ENCODE data around the gene MEI4. TPM values are rescaled to one million over a fixed set of nuclear protein-coding genes. Genes with fewer than 3 reads are reported as not detected.

The MEI4 gene
- total RNA-seq, 1 experiment from 2014 or later = not detected

DNA sequence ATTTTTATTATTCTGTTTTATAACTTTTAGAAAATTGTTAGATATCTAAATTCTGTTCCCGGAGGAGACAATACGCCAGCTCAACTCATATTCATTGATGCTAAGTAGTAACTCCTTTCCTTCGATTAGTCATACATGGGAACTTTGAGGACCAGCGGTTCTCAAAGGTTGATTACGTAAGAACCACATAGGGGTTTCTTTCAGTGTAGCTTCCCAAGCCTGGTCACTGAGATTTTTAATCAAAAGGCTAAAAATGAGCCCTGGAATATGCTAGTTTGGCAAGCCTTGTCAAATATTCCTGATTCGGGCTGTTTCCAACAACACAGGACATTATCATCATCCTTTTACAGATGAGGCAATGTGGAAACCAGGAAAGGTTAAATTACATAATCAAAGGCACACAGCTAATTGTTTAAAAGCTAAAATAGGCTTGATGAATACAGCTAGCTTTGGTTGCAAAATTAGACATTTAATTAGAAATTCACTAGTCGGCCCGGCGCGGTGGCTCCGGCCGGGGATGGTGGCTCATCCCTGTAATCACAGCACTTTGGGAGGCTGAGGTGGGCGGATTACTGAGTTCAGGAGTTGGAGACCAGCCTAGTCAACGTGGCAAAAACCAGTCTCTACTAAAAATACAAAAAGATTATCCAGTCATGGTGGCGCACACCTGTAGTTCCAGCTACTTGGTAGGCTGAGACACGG lies 14.6 kb upstream of the MEI4 start:
- no peaks in the 10 kb centered on the region for H3K9me2 ChIP-seq (ENCODE audit: insufficient read depth)
- no peak overlapping the region for H3K4me3 ChIP-seq (replicated peaks in 1 of 2; ENCODE audit: low read depth in 1 of 2, low read length in 2 of 2)
- ChIA-PET RAD21 (ENCODE audit: low non-redundant PET in 1 of 2, low total read pairs in 2 of 2, uncharacterized antibody in 2 of 2, unreplicated experiment in 2 of 2) (no interaction called here), POLR2A (no interaction called here), CTCF (no interaction called here)
- H4K20me1 ChIP-seq (ENCODE audit: insufficient read depth) = no peaks in the 10 kb centered on the region
- no peaks in the 10 kb centered on the region for H3K4me1 ChIP-seq (ENCODE audit: control insufficient read depth in 1 of 2, insufficient read depth in 2 of 2, low read length in 2 of 2)
- H3K9ac ChIP-seq (ENCODE audit: low read length) = no peak overlapping the region
- H3K27ac ChIP-seq (ENCODE audit: low read depth, low read length) = no peak overlapping the region
- H3K9me3 ChIP-seq (ENCODE audit: control insufficient read depth in 1 of 2, insufficient read depth in 1 of 2, low read depth in 1 of 2, low read length in 2 of 2) = no peaks in the 10 kb centered on the region
- no peaks in the 10 kb centered on the region for H3K79me2 ChIP-seq (ENCODE audit: insufficient read depth, low read length)
- intact Hi-C loops (cut with micrococcal nuclease) = no loop called here
- no peak overlapping the region for H3K4me2 ChIP-seq (ENCODE audit: low read length)
- no TSS peak for BruUV-seq (replicated peaks)
- no peak overlapping the region for H2AFZ ChIP-seq (ENCODE audit: low read depth, low read length, poor library complexity, severe bottlenecking)
- H3K36me3 ChIP-seq (ENCODE audit: control insufficient read depth in 1 of 2, insufficient read depth in 2 of 2, low read length in 2 of 2) = no peaks in the 10 kb centered on the region
- ATAC-seq (no peak), DNase-seq (ENCODE audit: low read depth, low spot score) (no peak)
- TF ChIP-seq, protein P1, sequence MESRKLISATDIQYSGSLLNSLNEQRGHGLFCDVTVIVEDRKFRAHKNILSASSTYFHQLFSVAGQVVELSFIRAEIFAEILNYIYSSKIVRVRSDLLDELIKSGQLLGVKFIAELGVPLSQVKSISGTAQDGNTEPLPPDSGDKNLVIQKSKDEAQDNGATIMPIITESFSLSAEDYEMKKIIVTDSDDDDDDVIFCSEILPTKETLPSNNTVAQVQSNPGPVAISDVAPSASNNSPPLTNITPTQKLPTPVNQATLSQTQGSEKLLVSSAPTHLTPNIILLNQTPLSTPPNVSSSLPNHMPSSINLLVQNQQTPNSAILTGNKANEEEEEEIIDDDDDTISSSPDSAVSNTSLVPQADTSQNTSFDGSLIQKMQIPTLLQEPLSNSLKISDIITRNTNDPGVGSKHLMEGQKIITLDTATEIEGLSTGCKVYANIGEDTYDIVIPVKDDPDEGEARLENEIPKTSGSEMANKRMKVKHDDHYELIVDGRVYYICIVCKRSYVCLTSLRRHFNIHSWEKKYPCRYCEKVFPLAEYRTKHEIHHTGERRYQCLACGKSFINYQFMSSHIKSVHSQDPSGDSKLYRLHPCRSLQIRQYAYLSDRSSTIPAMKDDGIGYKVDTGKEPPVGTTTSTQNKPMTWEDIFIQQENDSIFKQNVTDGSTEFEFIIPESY (IDR thresholded peaks at IDR 0.05; ENCODE audit: extremely low read depth, insufficient replicate concordance, low read length) = no peak
- no peak for TF ChIP-seq TCF7L2 (IDR thresholded peaks at IDR 0.05; ENCODE audit: borderline replicate concordance, extremely low read depth, insufficient read depth, insufficient read length)
- TF ChIP-seq FOSL1 (IDR thresholded peaks at IDR 0.05; ENCODE audit: low read depth) = no peak
- no peak for TF ChIP-seq SIN3A (IDR thresholded peaks at IDR 0.05; ENCODE audit: low read depth)
- TF ChIP-seq, protein P2, sequence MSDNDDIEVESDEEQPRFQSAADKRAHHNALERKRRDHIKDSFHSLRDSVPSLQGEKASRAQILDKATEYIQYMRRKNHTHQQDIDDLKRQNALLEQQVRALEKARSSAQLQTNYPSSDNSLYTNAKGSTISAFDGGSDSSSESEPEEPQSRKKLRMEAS (IDR thresholded peaks at IDR 0.05) = no peak
- TF ChIP-seq EZH2phosphoT487 (IDR thresholded peaks at IDR 0.05; ENCODE audit: borderline replicate concordance) = no peak
- TF ChIP-seq, protein P3, sequence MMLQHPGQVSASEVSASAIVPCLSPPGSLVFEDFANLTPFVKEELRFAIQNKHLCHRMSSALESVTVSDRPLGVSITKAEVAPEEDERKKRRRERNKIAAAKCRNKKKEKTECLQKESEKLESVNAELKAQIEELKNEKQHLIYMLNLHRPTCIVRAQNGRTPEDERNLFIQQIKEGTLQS (IDR thresholded peaks at IDR 0.05) = no peak
- no peak for TF ChIP-seq ELF1 (IDR thresholded peaks at IDR 0.05; ENCODE audit: borderline replicate concordance, low read depth)
- TF ChIP-seq EZH2 (IDR thresholded peaks at IDR 0.05) = no peak
- H3K27me3 ChIP-seq (ENCODE audit: insufficient read depth, low read length) = no peaks in the 10 kb centered on the region

Measured in HCT116 (cell line).